ENCODE measurements around the gene AJAP1.

GRCh38 chr1:4725416-4725815, 71.0 kb downstream of the AJAP1 start:
- TF ChIP-seq FOXM1 (IDR thresholded peaks at IDR 0.05; ENCODE audit: borderline replicate concordance) (no peak), FOXK2 (IDR thresholded peaks at IDR 0.05) (no peak), LEF1 (IDR thresholded peaks at IDR 0.05; ENCODE audit: borderline replicate concordance) (no peak), SUZ12 (IDR thresholded peaks at IDR 0.05) (no peak)

Data from HEK293T (cell line).